Fibroblast of skin of right quadriceps (primary cell): Measurements from ENCODE around the gene GALR3.

Experiments
- DNase-seq: peaks from one replicate; pipeline ENCODE4 v3.0.0-alpha.2; 2013

Gene GALR3

GRCh38 chr22:37824674-37825641 is 1.8 kb downstream of the GALR3 start:
- DNase-seq: no peak

- DNase-seq: no peak
These were observed 3.9 kb downstream of the GALR3 start for GRCh38 chr22:37827056-37827455.

GRCh38 chr22:37830093-37830842 is 7.1 kb downstream of the GALR3 start:
- DNase-seq: no peak

- no peak for DNase-seq
These were observed 8.3 kb downstream of the GALR3 start for GRCh38 chr22:37831472-37831871.

GRCh38 chr22:37832022-37832857 is 9.1 kb downstream of the GALR3 start:
- no peak for DNase-seq

- no peak for DNase-seq
These were observed 19.0 kb downstream of the GALR3 start for GRCh38 chr22:37842015-37842793.

- no peak for DNase-seq
These were observed 20.5 kb downstream of the GALR3 start for GRCh38 chr22:37843741-37844089.

GRCh38 chr22:37844904-37845329 is 21.7 kb downstream of the GALR3 start:
- DNase-seq: no peak

GRCh38 chr22:37846433-37846832 is 23.3 kb downstream of the GALR3 start:
- no peak for DNase-seq

GRCh38 chr22:37848587-37849088 is 25.5 kb downstream of the GALR3 start:
- peak; percentile 28 for DNase-seq

GRCh38 chr22:37849089-37849751 is 26.0 kb downstream of the GALR3 start, which contains the start of gene EIF3L:
Gene EIF3L (plus strand): TSS chr22:37849419. CDS start chr22:37849450, 31 bp downstream.
- peak; percentile 83 for DNase-seq

GRCh38 chr22:37850801-37851200 is 27.6 kb downstream of the GALR3 start:
- DNase-seq: no peak

GRCh38 chr22:37852418-37852817 is 29.2 kb downstream of the GALR3 start:
- no peak for DNase-seq

GRCh38 chr22:37854946-37855345 is 31.8 kb downstream of the GALR3 start:
- no peak for DNase-seq

- DNase-seq: no peak
These were observed 32.3 kb downstream of the GALR3 start for GRCh38 chr22:37855462-37855861.

GRCh38 chr22:37860796-37861421 is 37.7 kb downstream of the GALR3 start:
- DNase-seq: no peak

GRCh38 chr22:37862570-37863325 is 39.6 kb downstream of the GALR3 start:
- no peak for DNase-seq

- no peak for DNase-seq
These were observed 42.3 kb downstream of the GALR3 start for GRCh38 chr22:37865510-37865909.

GRCh38 chr22:37870273-37870672 is 47.1 kb downstream of the GALR3 start:
- DNase-seq: no peak
